DOHH2 (cell line): Measurements from ENCODE around the gene PGAP1.

Source experiments
- H3F3A ChIP-seq: fragments of 200-600 bp; sonication (generic), shearing (Covaris generic); 2 replicates; pipeline ENCODE4 v1.6.0; 2016; ENCODE audit warnings: antibody characterized with exemption, mild to moderate bottlenecking; ENCODE audit not compliant: control insufficient read depth, insufficient read depth
- H3K27ac ChIP-seq: fragments of 200-600 bp; sonication (generic); 2 replicates; pipeline ENCODE4 v1.5.1; 2014; ENCODE audit warnings: low read depth, mild to moderate bottlenecking, low read length, moderate library complexity
- H3K27me3 ChIP-seq: fragments of 200-600 bp; sonication (generic); 2 replicates; pipeline ENCODE4 v1.6.1; 2014; ENCODE audit warnings: mild to moderate bottlenecking, low read length, mixed read lengths; ENCODE audit not compliant: control insufficient read depth
- H3K36me3 ChIP-seq: fragments of 200-600 bp; sonication (generic); 2 replicates; pipeline ENCODE4 v1.6.1; 2014; ENCODE audit warnings: mild to moderate bottlenecking, low read length, moderate library complexity, mixed read lengths; ENCODE audit not compliant: control insufficient read depth
- H3K4me1 ChIP-seq: fragments of 200-600 bp; sonication (generic); 2 replicates; pipeline ENCODE4 v1.6.1; 2014; ENCODE audit warnings: mild to moderate bottlenecking, low read length, mixed read lengths; ENCODE audit not compliant: control insufficient read depth
- H3K4me2 ChIP-seq: fragments of 200-600 bp; sonication (generic); 2 replicates; pipeline ENCODE4 v1.6.0; 2014; ENCODE audit warnings: mild to moderate bottlenecking, low read length, moderate library complexity
- H3K4me3 ChIP-seq: fragments of 200-600 bp; sonication (generic); 2 replicates; pipeline ENCODE4 v1.5.1; 2014; ENCODE audit warnings: mild to moderate bottlenecking, low read length, mixed read lengths
- H3K79me2 ChIP-seq: fragments of 200-600 bp; sonication (generic); 2 replicates; pipeline ENCODE4 v1.6.1; 2014; ENCODE audit warnings: mild to moderate bottlenecking, low read length, mixed read lengths; ENCODE audit not compliant: control insufficient read depth
- H3K9me2 ChIP-seq: fragments of 200-600 bp; sonication (generic); replicated peaks from 2 replicates; pipeline ENCODE4 v1.6.1; 2014; ENCODE audit warnings: mild to moderate bottlenecking, low read length, mixed read lengths; ENCODE audit not compliant: control insufficient read depth
- H3K9me3 ChIP-seq: fragments of 200-600 bp; sonication (generic); 2 replicates; pipeline ENCODE4 v1.6.1; 2014; ENCODE audit warnings: antibody characterized with exemption, low read length, mixed read lengths; ENCODE audit not compliant: control insufficient read depth, insufficient read depth
- H4K20me1 ChIP-seq: fragments of 200-600 bp; sonication (generic); 2 replicates; pipeline ENCODE4 v1.6.0; 2014; ENCODE audit warnings: low read depth, mild to moderate bottlenecking, antibody characterized with exemption, low read length, moderate library complexity; ENCODE audit not compliant: control insufficient read depth, insufficient read depth
- EZH2phosphoT487 ChIP-seq: fragments of 200-600 bp; sonication (generic); IDR thresholded peaks from 2 replicates; pipeline ENCODE4 v1.6.1; 2017; ENCODE audit warnings: borderline replicate concordance, mild to moderate bottlenecking, antibody characterized with exemption, low read length, moderate library complexity, mixed read lengths
- TF ChIP-seq, protein P1 (sequence below): fragments of 200-600 bp; sonication (generic); IDR thresholded peaks from one replicate; pipeline ENCODE4 v1.5.1; 2014; ENCODE audit warnings: antibody characterized with exemption, mild to moderate bottlenecking, low read depth, low read length; ENCODE audit not compliant: poor library complexity, severe bottlenecking

The PGAP1 gene

DNA sequence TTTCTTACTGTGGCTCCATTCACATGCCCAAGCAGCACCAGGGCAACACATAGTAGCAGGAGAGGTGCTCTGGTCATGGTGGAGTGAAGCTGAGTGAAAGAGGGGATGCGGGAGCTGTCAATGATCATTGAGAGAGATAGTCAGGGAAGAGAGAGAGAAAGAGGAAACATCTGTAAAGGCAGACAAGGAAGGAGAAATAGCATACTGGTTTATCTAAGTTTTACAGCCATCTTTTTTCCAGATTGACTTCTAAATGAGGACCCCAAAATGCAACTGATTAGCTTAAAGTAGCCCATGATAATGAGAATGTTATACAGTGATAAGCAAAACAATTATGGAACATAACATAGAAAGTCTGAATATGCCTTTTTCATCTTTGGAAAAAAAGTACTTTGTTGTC, 117.2 kb downstream of the PGAP1 start, which contains the start of gene C2orf66:
TSS of gene C2orf66 (minus strand) at position 96 of the 400 bp plus-strand sequence. CDS start at position 77, 19 bp downstream.
- H3K36me3 ChIP-seq: no peaks in the 10 kb centered on the region
- no peak within 1 kb of the TSS for H3K4me3 ChIP-seq
- H3K27me3 ChIP-seq: 0 out of 2 replicates have a peak, but pooled peaks cover 2% of the 10 kb centered on the region
- TF ChIP-seq, protein P1, sequence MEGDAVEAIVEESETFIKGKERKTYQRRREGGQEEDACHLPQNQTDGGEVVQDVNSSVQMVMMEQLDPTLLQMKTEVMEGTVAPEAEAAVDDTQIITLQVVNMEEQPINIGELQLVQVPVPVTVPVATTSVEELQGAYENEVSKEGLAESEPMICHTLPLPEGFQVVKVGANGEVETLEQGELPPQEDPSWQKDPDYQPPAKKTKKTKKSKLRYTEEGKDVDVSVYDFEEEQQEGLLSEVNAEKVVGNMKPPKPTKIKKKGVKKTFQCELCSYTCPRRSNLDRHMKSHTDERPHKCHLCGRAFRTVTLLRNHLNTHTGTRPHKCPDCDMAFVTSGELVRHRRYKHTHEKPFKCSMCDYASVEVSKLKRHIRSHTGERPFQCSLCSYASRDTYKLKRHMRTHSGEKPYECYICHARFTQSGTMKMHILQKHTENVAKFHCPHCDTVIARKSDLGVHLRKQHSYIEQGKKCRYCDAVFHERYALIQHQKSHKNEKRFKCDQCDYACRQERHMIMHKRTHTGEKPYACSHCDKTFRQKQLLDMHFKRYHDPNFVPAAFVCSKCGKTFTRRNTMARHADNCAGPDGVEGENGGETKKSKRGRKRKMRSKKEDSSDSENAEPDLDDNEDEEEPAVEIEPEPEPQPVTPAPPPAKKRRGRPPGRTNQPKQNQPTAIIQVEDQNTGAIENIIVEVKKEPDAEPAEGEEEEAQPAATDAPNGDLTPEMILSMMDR: no peak
- no peak for TF ChIP-seq EZH2phosphoT487
- H3K9me3 ChIP-seq: no peaks in the 10 kb centered on the region
- no peaks in the 10 kb centered on the region for H3K79me2 ChIP-seq
- no peak within 1 kb of the TSS for H3K27ac ChIP-seq
- no peaks in the 10 kb centered on the region for H4K20me1 ChIP-seq
- H3K4me2 ChIP-seq: no peak within 1 kb of the TSS
- H3F3A ChIP-seq: no peaks in the 10 kb centered on the region
- no peaks in the 10 kb centered on the region for H3K9me2 ChIP-seq
- H3K4me1 ChIP-seq: peaks cover 2% of the 10 kb centered on the region; the same call in 1 of the 2 replicates

DNA sequence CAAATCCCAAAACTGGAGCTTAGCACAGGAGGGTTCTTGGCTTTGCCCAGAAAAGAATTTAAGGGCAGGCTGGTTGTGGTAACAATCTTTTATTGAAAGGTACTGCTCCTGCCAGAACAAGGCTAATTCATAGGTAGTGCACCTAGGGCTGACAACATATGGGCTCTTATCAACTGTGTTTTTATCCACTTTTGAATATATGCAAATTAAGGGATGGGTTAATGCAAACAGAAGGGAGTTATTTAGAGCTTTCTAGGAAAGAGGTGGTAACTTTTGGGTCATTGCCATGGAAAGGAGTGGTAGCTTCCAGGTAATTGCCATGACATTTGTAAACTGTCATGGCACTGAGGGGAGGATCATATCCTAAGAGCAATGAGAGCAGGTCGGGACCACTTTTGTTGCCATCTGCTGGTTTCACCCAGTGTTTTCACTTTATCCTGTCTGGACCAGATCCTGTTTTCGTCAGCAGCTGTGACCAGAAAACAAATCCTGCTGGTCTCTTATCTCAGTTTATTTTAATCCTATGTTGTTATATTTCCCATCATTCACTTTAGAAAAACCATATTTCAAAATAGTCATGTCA, 118.3 kb downstream of the PGAP1 start:
- no peaks in the 10 kb centered on the region for H3F3A ChIP-seq

DNA sequence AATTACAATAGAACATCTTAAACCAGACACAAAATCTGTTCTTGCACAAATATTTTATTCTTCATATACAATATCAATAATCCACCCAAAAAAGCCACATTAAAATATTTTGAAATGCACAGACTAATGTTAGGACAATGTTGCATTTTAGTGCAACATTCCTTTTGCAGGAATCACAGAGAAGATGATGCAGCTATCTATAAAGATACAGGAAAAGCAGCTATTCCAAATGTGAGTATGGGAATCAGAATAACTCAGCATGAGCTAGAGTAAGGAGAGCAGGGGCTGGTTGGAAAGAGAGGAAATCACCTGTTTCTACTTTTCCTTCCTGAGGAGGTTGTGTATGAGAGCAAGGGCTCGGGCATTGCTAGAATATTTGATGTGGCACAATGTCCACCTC, 122.1 kb downstream of the PGAP1 start:
- H3K36me3 ChIP-seq: no peaks in the 10 kb centered on the region
- H3K79me2 ChIP-seq: peaks cover under 1% of the 10 kb centered on the region
- H3F3A ChIP-seq: no peaks in the 10 kb centered on the region
- no peak overlapping the region for H3K27ac ChIP-seq
- no peaks in the 10 kb centered on the region for H4K20me1 ChIP-seq
- H3K4me2 ChIP-seq: no peak overlapping the region
- H3K9me2 ChIP-seq: no peaks in the 10 kb centered on the region
- H3K9me3 ChIP-seq: no peaks in the 10 kb centered on the region
- H3K4me1 ChIP-seq: peaks cover 7% of the 10 kb centered on the region
- no peaks in the 10 kb centered on the region for H3K27me3 ChIP-seq
- H3K4me3 ChIP-seq: no peak overlapping the region
- TF ChIP-seq, protein P1: no peak
- TF ChIP-seq EZH2phosphoT487: no peak

More for the DNA sequence above, 118.3 kb downstream of the PGAP1 start:
- H3K4me1 ChIP-seq: peaks cover 2% of the 10 kb centered on the region; the same call in 1 of the 2 replicates
- no peaks in the 10 kb centered on the region for H3K36me3 ChIP-seq
- no peak overlapping the region for H3K4me3 ChIP-seq
- H3K9me2 ChIP-seq: no peaks in the 10 kb centered on the region
- no peak overlapping the region for H3K4me2 ChIP-seq
- H4K20me1 ChIP-seq: no peaks in the 10 kb centered on the region
- no peak overlapping the region for H3K27ac ChIP-seq
- H3K27me3 ChIP-seq: 0 out of 2 replicates have a peak, but pooled peaks cover 2% of the 10 kb centered on the region
- no peaks in the 10 kb centered on the region for H3K9me3 ChIP-seq
- H3K79me2 ChIP-seq: no peaks in the 10 kb centered on the region
- no peak for TF ChIP-seq EZH2phosphoT487
- TF ChIP-seq, protein P1: no peak
